H7 (cell line): Measurements from ENCODE around the gene CCNL1. TPM values are rescaled to one million over a fixed set of nuclear protein-coding genes. Genes with fewer than 3 reads are reported as not detected.

Experiments used
- DNase-seq: peaks from one replicate; pipeline ENCODE4 v3.0.0; 2012
- H3K27me3 ChIP-seq: 2 replicates; pipeline ENCODE4 v1.6.0; 2011; ENCODE audit warnings: mild to moderate bottlenecking, low read length; ENCODE audit not compliant: control insufficient read depth, insufficient read depth
- H3K36me3 ChIP-seq: replicated peaks from 2 replicates; pipeline ENCODE4 v1.5.1; 2011; ENCODE audit warnings: low read length; ENCODE audit not compliant: control insufficient read depth, insufficient read depth
- H3K4me3 ChIP-seq: 2 replicates; pipeline ENCODE4 v1.5.1; 2011; ENCODE audit warnings: low read depth, mild to moderate bottlenecking, control low read depth, low read length, moderate library complexity; ENCODE audit not compliant: insufficient read depth
- total RNA-seq: library from RNA; depleted of rRNA; stranded (reverse); fragments of >200 nt; shearing (Covaris generic); gene quantifications from 2 replicates; pipeline ENCODE4 v1.2.3, GENCODE V29; 2014

The CCNL1 gene
- total RNA-seq, 1 experiment from 2014 or later: 41.1 TPM

DNA sequence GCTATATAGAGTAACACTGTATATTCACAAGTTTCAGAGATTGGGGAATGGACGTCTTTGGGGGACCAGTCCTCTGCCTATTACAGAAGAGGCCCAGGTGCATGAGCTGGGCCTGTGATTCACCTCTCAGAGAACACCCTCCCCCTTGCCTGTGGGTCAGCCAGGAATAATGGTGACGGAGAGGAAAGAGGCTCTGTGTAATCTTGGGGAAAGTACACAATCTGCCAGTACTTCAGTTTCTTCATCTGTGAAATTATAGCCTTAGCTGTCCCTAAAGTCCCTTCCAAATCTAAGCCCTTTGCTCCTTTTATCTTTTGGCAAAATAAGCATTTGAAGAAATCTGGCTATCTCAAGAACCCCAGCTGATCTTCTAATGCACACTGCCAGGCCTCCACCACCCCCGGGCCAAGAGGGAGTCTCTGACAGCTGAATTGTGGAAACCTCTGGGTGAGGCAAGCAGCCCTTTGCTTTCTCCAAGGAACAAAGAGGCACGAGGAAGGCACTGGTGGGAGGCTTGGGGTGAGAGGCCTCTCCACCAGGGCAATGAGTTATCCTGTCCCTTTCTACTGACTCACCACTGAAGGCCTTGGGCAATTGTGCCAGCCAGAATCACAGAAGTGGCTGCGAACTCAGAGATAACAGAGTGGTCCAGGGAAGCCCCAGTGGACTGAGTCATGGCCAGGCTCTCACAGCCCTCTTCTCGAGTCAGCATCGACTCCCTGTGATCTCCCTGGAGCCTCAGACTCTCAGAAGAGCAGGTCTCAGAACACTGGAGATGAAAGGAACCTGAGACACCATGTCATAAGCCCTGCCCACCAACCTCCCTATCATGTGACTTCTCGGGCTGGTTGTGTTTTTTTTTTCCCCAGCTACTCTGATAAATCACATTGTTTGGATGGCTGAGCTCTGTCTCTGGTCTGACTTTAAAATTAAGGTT, 31.8 kb downstream of the CCNL1 start:
- no peak for DNase-seq
- no peaks in the 10 kb centered on the region for H3K36me3 ChIP-seq
- no peak overlapping the region for H3K4me3 ChIP-seq
- no peaks in the 10 kb centered on the region for H3K27me3 ChIP-seq

DNA sequence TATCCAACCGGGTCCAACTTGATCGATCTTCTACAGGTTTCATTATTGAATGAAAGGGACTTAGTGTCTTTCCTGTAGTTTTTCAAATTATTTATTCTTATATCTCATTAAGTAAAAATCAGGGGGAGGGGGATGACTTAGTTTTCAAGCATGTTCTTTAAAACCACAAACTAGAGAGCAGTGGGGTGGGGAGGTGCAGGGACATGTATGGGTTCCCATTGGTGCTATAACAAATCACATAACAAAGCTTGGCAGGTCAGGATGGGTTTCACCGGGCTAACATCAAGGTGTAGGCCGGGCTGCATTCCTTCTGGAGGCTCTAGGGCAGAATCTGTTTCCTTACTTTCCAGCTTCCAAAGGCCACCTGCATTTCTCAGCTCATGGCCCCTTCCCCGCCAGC, 32.7 kb downstream of the CCNL1 start:
- no peak for DNase-seq

DNA sequence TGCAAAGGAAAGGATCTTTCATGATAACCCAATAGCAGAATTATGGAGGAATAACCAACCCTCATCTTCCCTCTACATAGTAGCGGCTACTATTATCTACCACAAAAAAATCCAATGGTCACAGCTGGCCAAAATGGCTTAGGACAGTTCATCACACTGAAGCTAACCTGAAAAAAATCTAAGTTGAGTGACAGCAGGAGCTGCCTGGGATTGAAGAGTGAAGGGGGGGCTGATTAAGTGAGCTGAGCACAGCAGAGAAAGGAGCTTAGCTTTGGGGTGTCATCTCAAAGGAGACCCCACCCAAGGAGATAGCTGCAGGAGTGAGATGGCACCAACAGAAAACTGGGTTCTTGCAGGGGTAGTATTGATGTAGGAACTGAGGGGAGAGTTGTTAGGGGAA, 33.6 kb downstream of the CCNL1 start:
- H3K36me3 ChIP-seq: no peaks in the 10 kb centered on the region
- H3K4me3 ChIP-seq: no peak overlapping the region
- DNase-seq: no peak
- H3K27me3 ChIP-seq: no peaks in the 10 kb centered on the region

More for the DNA sequence above, 32.7 kb downstream of the CCNL1 start:
- H3K36me3 ChIP-seq: no peaks in the 10 kb centered on the region
- H3K27me3 ChIP-seq: no peaks in the 10 kb centered on the region
- H3K4me3 ChIP-seq: no peak overlapping the region

DNA sequence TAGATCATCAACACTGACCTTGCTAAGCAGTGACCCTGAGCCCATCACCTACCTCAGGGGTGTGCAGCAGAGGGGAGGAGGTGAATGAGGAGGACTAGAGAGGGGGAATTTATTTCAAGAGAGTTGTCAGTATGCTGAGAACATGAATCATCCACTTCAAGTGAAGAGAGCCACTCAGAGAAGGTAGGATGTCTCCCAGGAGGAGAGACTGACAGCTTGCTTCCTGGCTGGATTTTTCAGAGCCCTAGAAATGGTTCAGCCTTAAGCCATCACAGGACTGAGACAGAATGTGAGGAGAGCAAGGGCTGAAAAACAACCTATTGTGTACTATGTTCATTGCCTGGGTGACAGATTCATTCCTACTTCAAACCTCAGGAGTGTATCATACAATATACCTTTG, 34.8 kb downstream of the CCNL1 start:
- no peak overlapping the region for H3K4me3 ChIP-seq
- DNase-seq: no peak
- H3K27me3 ChIP-seq: no peaks in the 10 kb centered on the region
- no peaks in the 10 kb centered on the region for H3K36me3 ChIP-seq

DNA sequence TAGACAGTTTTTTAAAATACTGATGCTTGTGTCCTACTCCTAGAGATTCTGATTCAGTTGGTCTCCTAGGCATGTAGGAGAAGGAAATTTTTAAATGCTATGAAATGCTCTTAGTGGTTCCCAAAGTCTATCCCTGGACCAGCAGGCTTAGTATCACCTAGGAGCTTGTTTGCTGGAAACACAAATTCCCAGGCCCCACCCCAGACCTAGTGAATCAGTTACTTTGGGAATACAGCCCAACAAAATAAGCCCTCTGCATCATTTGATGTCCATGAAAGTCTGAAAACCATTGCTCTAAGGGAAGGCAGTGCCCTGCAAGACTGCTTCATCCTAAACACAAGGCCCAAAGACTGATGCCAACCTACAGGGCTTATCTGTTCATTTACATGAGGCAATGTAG, 36.3 kb downstream of the CCNL1 start:
- DNase-seq: no peak
- no peaks in the 10 kb centered on the region for H3K36me3 ChIP-seq
- H3K27me3 ChIP-seq: no peaks in the 10 kb centered on the region
- H3K4me3 ChIP-seq: no peak overlapping the region

DNA sequence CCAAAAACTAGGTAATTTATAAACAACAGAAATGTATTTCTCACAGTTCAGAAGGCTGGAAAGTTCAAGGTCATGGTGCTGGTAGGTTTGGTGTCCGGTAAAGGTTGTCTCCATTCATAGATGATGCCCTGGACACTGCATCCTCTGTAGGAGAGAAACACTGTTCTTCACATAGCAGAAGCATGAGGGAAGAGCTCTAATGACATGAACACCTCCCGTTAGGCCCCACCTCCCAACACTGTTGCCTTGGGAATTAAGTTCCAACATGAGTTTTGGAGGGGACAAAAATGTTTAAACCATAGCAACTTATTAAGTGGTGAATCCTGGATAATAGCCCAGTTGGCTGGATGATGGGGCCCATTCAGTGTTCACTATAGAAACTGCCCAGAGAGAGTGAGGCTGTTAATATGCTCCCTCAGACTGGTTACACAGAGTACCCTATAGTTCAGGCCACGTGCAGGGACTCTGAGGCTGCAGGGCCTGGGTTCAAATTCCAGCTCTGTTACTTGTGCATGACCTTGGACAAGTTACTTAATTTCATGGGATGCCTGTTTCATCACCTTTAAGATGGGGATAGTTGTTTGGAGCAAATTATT, 37.0 kb downstream of the CCNL1 start:
- no peaks in the 10 kb centered on the region for H3K36me3 ChIP-seq
- no peak overlapping the region for H3K4me3 ChIP-seq
- no peaks in the 10 kb centered on the region for H3K27me3 ChIP-seq
- no peak for DNase-seq

DNA sequence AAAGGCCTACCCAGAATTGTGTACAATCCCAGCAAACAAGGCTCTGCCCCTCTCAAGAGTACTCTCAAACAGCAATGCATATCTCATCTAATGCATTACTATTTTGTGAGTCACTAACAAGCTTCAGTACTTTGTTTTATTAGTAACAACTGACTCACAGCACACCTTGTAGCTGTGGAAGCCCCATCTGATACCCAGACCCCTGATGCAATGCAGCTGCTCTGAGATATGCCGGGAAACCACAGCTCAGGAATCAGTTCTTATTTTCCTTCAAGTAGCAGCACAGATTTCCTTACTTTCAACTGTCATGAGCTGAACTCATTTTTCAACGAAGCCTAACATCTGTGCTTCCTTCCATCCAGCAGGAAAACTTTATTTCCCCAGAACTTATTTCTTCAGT, 37.8 kb downstream of the CCNL1 start:
- no peak overlapping the region for H3K4me3 ChIP-seq
- no peaks in the 10 kb centered on the region for H3K36me3 ChIP-seq
- no peaks in the 10 kb centered on the region for H3K27me3 ChIP-seq
- no peak for DNase-seq

DNA sequence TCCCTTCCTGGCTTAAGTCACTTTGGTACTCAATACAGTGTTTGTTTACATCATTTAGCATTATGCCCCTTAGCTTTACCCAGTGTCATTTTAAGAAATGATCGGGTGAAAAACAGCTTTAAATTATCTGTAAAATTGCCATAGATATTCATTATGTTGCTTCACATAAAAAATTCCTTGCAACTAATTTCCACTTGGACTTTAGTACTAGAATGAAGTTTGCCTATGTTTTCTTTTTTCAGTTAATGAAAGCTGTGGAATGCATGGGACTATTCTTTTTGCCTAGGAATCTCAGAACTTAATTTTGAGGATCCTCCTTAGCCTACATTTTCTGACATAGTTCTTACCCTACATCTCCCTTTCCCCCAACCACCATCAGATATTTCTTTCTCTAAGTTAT, 38.4 kb downstream of the CCNL1 start:
- Histone ChIP-seq H3K4me3 (no peak overlapping the region), H3K27me3 (no peaks in the 10 kb centered on the region), H3K36me3 (no peaks in the 10 kb centered on the region)
- DNase-seq: no peak

DNA sequence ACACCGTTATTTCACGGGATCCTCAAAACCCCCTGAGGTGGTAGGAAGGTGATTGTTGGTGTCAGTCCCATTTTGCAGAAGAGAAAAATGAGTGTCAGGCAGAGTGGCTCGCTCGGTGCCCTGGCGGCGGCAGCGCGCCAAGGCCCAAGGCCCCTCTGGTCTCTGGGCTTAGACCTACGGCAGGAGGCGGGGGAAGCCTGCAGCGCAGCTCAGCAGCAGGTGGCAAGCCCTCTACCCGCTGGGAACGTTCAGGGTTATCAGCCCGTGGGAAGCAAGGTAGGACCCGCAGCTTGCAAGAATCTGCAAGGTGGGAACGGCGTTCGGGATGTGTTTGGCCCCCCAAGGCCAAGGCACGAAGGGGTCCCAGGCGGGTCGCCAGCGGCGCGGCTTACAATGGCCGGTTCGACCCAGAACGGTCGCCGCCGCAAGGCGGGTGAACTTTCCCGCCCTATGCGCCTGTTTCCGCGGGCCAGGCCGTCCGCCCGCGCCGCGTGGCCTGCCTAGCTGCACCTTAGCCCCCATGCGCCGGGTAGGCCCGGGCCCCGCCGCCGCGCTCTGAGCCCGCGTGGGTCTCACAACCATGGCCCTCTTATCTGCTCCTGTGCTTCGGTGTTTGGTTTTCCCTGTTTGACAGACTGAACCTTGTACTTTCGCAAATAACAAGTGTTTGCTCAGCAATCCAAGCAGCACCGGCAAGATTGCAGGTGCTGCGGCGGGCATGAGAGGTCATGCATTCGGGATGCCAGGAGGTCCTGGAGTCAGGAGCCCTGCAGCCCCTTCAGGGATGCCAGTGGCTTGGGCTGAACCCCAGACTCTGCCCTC, 39.7 kb downstream of the CCNL1 start:
- Histone ChIP-seq H3K4me3 (no peak overlapping the region), H3K27me3 (no peaks in the 10 kb centered on the region), H3K36me3 (no peaks in the 10 kb centered on the region)
- peak; percentile 41 for DNase-seq

DNA sequence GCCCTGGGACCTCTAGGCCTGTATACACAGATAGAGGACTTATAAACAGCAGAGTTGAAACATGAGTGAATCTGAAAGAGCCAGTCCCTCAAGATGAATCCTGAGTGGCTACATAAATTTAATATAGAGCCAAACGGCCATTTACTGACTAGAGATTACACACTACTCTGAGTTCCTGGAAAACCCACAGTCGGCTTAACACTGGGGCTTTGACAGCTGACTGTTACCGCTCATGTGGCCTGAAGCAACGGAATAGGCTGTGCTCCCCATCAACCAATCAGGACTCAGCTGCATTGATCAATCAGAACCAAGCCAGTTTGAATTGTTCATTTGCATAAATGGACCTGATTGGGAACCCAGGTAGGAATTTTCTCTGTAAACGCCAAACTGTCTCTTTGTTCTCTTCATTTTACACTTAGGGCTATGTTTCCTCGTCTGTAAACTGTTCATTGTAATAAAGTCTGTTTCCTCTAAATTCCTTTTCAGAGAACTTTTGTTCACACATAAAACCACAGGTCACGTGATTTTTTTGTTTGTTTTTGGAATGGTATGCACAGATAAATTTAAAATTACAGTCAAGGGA, 40.5 kb downstream of the CCNL1 start:
- no peaks in the 10 kb centered on the region for H3K27me3 ChIP-seq
- no peak overlapping the region for H3K4me3 ChIP-seq

DNA sequence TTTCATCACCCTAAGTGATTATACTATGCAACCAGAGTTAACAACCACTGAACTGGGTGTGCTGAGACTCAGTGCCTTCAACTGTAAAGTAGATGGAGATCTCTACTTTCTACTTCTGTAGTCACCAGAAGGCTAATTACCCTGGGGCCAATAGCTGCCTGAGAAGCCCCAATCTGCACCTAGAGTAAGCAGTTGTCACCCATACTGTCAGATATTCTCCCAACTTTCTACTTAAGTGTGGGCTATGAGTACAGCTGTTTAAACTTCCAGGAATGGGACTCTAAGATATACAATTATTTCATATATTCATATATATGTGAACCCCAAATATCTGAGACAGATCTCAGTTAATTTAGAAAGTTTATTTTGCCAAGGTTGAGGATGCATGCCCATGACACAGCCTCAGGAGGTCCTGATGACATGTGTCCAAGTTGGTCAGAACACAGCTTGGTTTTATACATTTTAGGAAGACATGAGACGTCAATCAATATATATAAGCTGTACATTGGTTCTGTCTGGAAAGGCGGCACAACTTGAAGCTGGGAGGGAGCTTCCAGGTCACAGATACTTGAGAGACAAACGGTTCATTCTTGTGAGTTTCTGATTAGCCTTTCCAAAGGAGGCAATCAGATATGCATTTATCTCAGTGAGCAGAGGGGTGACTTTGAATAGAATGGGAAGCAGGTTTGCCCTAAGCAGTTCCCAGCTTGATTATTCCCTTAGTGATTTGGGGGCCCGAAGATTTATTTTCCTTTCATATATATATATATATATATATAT, 41.9 kb downstream of the CCNL1 start:
- no peak for DNase-seq
- Histone ChIP-seq H3K36me3 (no peaks in the 10 kb centered on the region), H3K27me3 (no peaks in the 10 kb centered on the region), H3K4me3 (no peak overlapping the region)

More for the DNA sequence above, 40.5 kb downstream of the CCNL1 start:
- H3K36me3 ChIP-seq: no peaks in the 10 kb centered on the region
- DNase-seq: peak; percentile 34

DNA sequence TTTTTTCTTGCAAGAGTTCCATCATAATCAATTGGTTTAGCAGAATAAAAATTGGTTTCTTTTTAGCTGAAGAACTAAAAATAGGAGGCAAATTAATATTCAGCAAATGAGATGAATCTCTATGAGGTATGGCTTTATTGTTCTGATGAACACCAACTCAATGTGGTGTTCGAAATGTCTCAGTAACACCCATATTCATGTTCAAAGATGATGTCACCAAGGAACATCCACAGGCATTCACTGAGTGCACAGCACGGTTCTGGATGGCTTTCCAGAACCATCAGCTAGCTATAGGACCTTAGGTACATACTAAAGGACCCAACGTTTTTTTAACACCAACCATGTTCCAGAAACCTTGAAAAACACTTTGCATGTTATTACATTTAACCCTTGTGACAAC, 42.7 kb downstream of the CCNL1 start:
- H3K27me3 ChIP-seq: no peaks in the 10 kb centered on the region
- DNase-seq: no peak
- H3K4me3 ChIP-seq: no peak overlapping the region

DNA sequence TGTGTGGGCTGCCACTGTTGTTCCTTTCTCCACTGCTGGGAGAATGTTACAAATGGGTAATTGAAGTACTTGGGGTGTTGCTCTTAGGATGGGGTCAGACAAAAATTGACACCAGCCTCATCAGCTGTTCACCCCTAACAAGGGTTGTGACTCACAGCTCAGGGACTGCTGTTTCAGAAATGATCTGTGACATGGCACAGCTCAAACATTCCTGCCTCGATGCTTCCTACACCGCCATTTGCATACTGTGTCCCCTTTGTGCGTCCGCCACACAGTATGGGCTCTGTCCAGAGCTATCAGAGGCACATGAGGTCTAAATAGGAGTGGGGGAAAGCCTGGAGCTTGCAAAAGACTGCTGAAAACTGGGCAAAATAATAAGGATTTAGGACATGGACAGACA, 43.9 kb downstream of the CCNL1 start:
- H3K27me3 ChIP-seq: no peaks in the 10 kb centered on the region
- DNase-seq: no peak

More for the DNA sequence above, 42.7 kb downstream of the CCNL1 start:
- H3K36me3 ChIP-seq: no peaks in the 10 kb centered on the region

More for the DNA sequence above, 43.9 kb downstream of the CCNL1 start:
- H3K36me3 ChIP-seq: no peaks in the 10 kb centered on the region
- H3K4me3 ChIP-seq: no peak overlapping the region
